Measurements from ENCODE around the gene SLC6A7.

DNA sequence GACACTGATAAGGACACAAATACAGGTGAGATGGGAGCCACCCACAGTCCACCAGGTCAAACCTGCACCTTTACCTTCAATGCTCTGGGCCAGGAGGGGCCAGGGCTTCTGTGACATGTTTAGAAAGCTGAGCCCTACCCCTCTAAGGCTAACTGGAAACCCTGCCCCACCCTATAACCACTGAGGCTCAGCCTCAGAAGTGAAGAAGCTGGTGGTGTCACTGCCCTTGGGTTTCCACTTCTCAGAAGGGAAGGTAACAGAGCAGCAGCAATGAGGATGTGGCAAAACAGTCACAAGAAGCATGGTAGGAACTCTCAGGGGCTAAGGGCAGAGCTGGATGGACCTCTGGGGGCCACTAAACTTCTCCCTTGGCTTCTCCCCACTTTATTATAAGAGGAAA lies 40.2 kb upstream of the SLC6A7 start:
- TF ChIP-seq CTCF (IDR thresholded peaks at IDR 0.05) (no peak), ZFX (IDR thresholded peaks at IDR 0.05; ENCODE audit: borderline replicate concordance) (no peak)

All from 22Rv1 (cell line).